Prostate gland (tissue), 2 donors: Measurements from ENCODE around the gene SLC25A29. TPM values are rescaled to one million over a fixed set of nuclear protein-coding genes. Genes with fewer than 3 reads are reported as not detected.

ENCODE experiments used
- DNase-seq: peaks from one replicate; pipeline ENCODE4 v3.0.0-alpha.2; 2019; ENCODE audit warnings: low spot score
- H3K27ac ChIP-seq, 2 donors: fragments of 200-600 bp; sonication (generic); 2 replicates each; pipeline ENCODE4 v1.5.1; 2017 to 2019
- H3K27me3 ChIP-seq: fragments of 200-600 bp; sonication (generic); replicated peaks from 2 replicates; pipeline ENCODE4 v1.5.1; 2019; ENCODE audit not compliant: insufficient read depth
- H3K36me3 ChIP-seq, 2 donors: fragments of 200-600 bp; sonication (generic); 1 replicate in 1 of 2; 2 replicates in 1 of 2; pipeline versions ENCODE4 v1.5.1 to v1.8.1; 2017 to 2019
- H3K4me1 ChIP-seq: fragments of 200-600 bp; sonication (generic); replicated peaks from 2 replicates; pipeline ENCODE4 v1.5.1; 2019
- H3K4me3 ChIP-seq, 2 donors: fragments of 200-600 bp; sonication (generic); 2 replicates each; pipeline ENCODE4 v1.5.1; 2017 to 2019
- H3K9me3 ChIP-seq: fragments of 200-600 bp; sonication (generic); 2 replicates; pipeline ENCODE4 v1.5.1; 2017
- POLR2A ChIP-seq: fragments of 450-650 bp; IDR thresholded peaks from one replicate; pipeline ENCODE4 v1.6.1; 2016; ENCODE audit warnings: antibody characterized with exemption, mild to moderate bottlenecking
- POLR2AphosphoS5 ChIP-seq: sonication (generic); formaldehyde crosslinking; IDR thresholded peaks from one replicate; pipeline ENCODE4 v1.6.1; 2017; ENCODE audit warnings: antibody characterized with exemption
- WGBS: methylation state at CpG from one replicate; pipeline ENCODE4 v1.1.5; 2018; 5-methylcytosine and 5-hydroxymethylcytosine counted together
- intact Hi-C: fragments of 100-400 bp; cut with DNase I; formaldehyde crosslinking; loops from one replicate; pipeline ENCODE4 v1.14.2; 2022
- total RNA-seq, 2 donors: library from RNA; depleted of rRNA; stranded (reverse); fragments of >200 nt; gene quantifications; one replicate each; pipeline ENCODE4 v1.1.0, GENCODE V29; 2016
- TF ChIP-seq, protein P1 (sequence below), 4 experiments: fragments of 200-600 bp in 2 of 4; fragments of 450-650 bp in 2 of 4; sonication (generic) in 2 of 4; IDR thresholded peaks; 1 replicate in 3 of 4; 2 replicates in 1 of 4; pipeline ENCODE4 v1.5.1; 2016 to 2019; ENCODE audit warnings: antibody characterized with exemption in 4 of 4, mild to moderate bottlenecking in 2 of 4, moderate library complexity in 2 of 4

The SLC25A29 gene
- total RNA-seq, 2 donors from 2014 or later = 147 to 169 TPM

DNA sequence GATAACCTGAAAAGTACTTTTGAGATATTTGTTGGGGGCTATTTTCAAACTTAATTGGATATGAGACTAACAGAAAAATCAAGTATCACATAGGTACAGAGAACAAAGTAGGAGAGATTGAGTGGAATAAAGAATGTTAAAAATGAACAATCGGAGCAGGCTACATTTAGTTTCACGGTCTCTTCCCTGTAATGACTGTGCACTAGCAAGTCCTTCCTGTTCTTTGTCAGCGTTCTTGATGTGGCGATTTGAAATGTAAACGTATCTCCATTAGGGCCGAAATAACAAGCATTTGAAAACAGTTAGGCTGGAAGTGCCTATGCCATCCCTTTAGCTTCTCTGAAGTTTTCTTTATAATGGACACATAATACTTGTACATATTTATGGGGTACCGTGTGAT is 31.0 kb downstream of the SLC25A29 start:
- Histone ChIP-seq H3K36me3 (no peaks in the 10 kb centered on the region), H3K4me1 (peaks cover 6% of the 10 kb centered on the region)

DNA sequence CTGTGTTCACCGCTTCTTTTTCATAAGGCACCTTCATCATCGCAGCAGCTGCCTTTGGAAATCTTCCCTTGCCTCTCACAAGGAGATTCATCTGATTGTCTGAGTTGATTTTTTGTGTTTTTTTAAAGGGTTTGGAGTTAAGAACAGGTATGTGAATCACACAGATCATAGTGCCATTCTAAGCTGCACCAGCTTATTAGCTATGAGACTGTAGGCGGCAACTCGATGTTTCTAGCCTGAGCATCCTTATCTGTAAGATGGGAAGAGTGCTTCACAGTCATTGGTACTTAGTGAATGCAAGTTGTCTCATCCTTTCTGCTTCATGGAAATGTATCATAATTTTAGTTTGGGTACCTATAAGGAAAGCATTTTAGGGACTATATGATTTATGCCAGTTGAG is 32.0 kb downstream of the SLC25A29 start:
- intact Hi-C loops = no loop called here
- H3K27me3 ChIP-seq = no peaks in the 10 kb centered on the region
- H3K4me1 ChIP-seq = peaks cover 6% of the 10 kb centered on the region
- no peak for DNase-seq
- 87% methylated on average over 4 of the region's 4 CpGs for WGBS
- no peaks in the 10 kb centered on the region for H3K9me3 ChIP-seq
- H3K4me3 ChIP-seq = no peak overlapping the region
- H3K36me3 ChIP-seq = no peaks in the 10 kb centered on the region
- no peak for TF ChIP-seq POLR2A
- TF ChIP-seq, protein P1, sequence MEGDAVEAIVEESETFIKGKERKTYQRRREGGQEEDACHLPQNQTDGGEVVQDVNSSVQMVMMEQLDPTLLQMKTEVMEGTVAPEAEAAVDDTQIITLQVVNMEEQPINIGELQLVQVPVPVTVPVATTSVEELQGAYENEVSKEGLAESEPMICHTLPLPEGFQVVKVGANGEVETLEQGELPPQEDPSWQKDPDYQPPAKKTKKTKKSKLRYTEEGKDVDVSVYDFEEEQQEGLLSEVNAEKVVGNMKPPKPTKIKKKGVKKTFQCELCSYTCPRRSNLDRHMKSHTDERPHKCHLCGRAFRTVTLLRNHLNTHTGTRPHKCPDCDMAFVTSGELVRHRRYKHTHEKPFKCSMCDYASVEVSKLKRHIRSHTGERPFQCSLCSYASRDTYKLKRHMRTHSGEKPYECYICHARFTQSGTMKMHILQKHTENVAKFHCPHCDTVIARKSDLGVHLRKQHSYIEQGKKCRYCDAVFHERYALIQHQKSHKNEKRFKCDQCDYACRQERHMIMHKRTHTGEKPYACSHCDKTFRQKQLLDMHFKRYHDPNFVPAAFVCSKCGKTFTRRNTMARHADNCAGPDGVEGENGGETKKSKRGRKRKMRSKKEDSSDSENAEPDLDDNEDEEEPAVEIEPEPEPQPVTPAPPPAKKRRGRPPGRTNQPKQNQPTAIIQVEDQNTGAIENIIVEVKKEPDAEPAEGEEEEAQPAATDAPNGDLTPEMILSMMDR (IDR thresholded peaks at IDR 0.05) = no peak
- TF ChIP-seq POLR2AphosphoS5 = no peak
- no peak overlapping the region for H3K27ac ChIP-seq

More for the DNA sequence above, 31.0 kb downstream of the SLC25A29 start:
- 56% methylated on average over 7 of the region's 7 CpGs for WGBS
- intact Hi-C loops = no loop called here
- TF ChIP-seq POLR2A = no peak
- TF ChIP-seq POLR2AphosphoS5 = no peak
- TF ChIP-seq, protein P1 (IDR thresholded peaks at IDR 0.05) = no peak
- Histone ChIP-seq H3K27ac (no peak overlapping the region), H3K27me3 (no peaks in the 10 kb centered on the region), H3K4me3 (no peak overlapping the region), H3K9me3 (no peaks in the 10 kb centered on the region)
- no peak for DNase-seq

GRCh38 chr14:100271247-100271939 is 34.9 kb downstream of the SLC25A29 start:
- H3K36me3 ChIP-seq = no peaks in the 10 kb centered on the region
- TF ChIP-seq, protein P1 (IDR thresholded peaks at IDR 0.05) = peak; percentile 32 to 87 (median 68)
- TF ChIP-seq POLR2A (no peak), POLR2AphosphoS5 (peak; percentile 92)
- intact Hi-C loops = no loop called here
- WGBS = 38% methylated on average over 10 of the region's 10 CpGs
- no peaks in the 10 kb centered on the region for H3K4me1 ChIP-seq
- peak; percentile 88 for DNase-seq
- H3K27me3 ChIP-seq = no peaks in the 10 kb centered on the region
- H3K27ac ChIP-seq = peak overlapping the region; percentile 4 to 35
- no peak overlapping the region for H3K4me3 ChIP-seq
- H3K9me3 ChIP-seq = no peaks in the 10 kb centered on the region

GRCh38 chr14:100268591-100269207 is 37.5 kb downstream of the SLC25A29 start:
- H3K4me1 ChIP-seq = no peaks in the 10 kb centered on the region
- H3K36me3 ChIP-seq = no peaks in the 10 kb centered on the region
- H3K27ac ChIP-seq = no peak overlapping the region
- no peak overlapping the region for H3K4me3 ChIP-seq
- no peaks in the 10 kb centered on the region for H3K9me3 ChIP-seq
- intact Hi-C loops = no loop called here
- no peaks in the 10 kb centered on the region for H3K27me3 ChIP-seq
- no peak for DNase-seq
- TF ChIP-seq POLR2A (no peak), POLR2AphosphoS5 (no peak)
- TF ChIP-seq, protein P1 (IDR thresholded peaks at IDR 0.05) = no peak
- WGBS = 56% methylated on average over 7 of the region's 7 CpGs

DNA sequence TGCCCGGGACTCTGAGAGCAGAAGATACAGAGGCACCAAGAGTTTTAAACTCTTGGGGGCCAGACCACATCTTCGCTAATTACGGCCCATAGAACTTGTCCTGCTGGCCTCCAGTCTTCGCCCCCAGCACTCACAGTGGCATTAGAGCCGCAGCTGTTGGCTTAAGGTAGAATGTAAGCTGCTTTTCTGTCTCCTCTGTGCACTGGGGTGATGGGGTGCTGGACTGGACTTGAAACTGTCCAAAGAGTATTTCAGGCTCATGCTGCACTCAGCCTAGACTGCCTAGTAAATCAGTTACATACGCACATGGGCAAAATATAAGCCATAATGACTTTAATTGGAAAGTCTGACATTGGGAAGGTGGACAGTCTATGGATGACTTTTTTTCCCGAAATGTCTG is 38.3 kb downstream of the SLC25A29 start:
- no peak for DNase-seq
- intact Hi-C loops = no loop called here
- Histone ChIP-seq H3K27me3 (no peaks in the 10 kb centered on the region), H3K27ac (no peak overlapping the region), H3K9me3 (no peaks in the 10 kb centered on the region), H3K4me3 (no peak overlapping the region), H3K36me3 (no peaks in the 10 kb centered on the region), H3K4me1 (no peaks in the 10 kb centered on the region)
- TF ChIP-seq, protein P1 (IDR thresholded peaks at IDR 0.05) = no peak
- TF ChIP-seq POLR2AphosphoS5 = no peak
- TF ChIP-seq POLR2A = no peak
- WGBS = 97% methylated on average over 7 of the region's 7 CpGs
